Heart left ventricle (tissue), 16 donors: ENCODE results near the gene AKAP9. TPM values are rescaled to one million over a fixed set of nuclear protein-coding genes. Genes with fewer than 3 reads are reported as not detected.

Experiments
- ATAC-seq, 4 donors: fragments of 200-7000 bp; cut with Tn5 transposase; one replicate each; pipeline ENCODE4 v1.9.1; 2020 to 2022; ENCODE audit warnings: moderate library complexity in 4 of 4, mild to moderate bottlenecking in 3 of 4, moderate number of reproducible peaks in 1 of 4
- DNase-seq, 5 donors: peaks; one replicate each; pipeline ENCODE4 v3.0.0-alpha.2; 2020
- H3K27ac ChIP-seq, 12 donors: fragments of 200-600 bp; sonication (generic) in 4 of 12; one replicate each; pipeline versions ENCODE4 v1.5.0 to v1.8.0; 2016 to 2022; ENCODE audit warnings: mild to moderate bottlenecking in 2 of 12
- H3K27me3 ChIP-seq, 9 donors: fragments of 200-600 bp; sonication (generic) in 2 of 9; one replicate each; pipeline versions ENCODE4 v1.5.1 to v1.8.0; 2016 to 2022; ENCODE audit warnings: mild to moderate bottlenecking in 3 of 9
- H3K36me3 ChIP-seq, 9 donors: fragments of 200-600 bp; sonication (generic) in 2 of 9; one replicate each; pipeline versions ENCODE4 v1.5.0 to v1.8.0; 2018 to 2022; ENCODE audit warnings: mild to moderate bottlenecking in 2 of 9
- H3K4me1 ChIP-seq, 12 donors: fragments of 200-600 bp; sonication (generic) in 4 of 12; one replicate each; pipeline versions ENCODE4 v1.5.0 to v1.8.0; 2016 to 2022; ENCODE audit warnings: mild to moderate bottlenecking in 3 of 12
- H3K4me3 ChIP-seq, 12 donors: fragments of 200-600 bp; sonication (generic) in 4 of 12; one replicate each; pipeline versions ENCODE4 v1.5.0 to v1.8.0; 2017 to 2022; ENCODE audit warnings: mild to moderate bottlenecking in 9 of 12, moderate library complexity in 4 of 12
- H3K9me3 ChIP-seq, 12 donors: fragments of 200-600 bp; sonication (generic) in 4 of 12; one replicate each; pipeline versions ENCODE4 v1.5.0 to v1.8.0; 2016 to 2022; ENCODE audit warnings: mild to moderate bottlenecking in 1 of 12
- POLR2A ChIP-seq, 2 donors: fragments of 450-650 bp; IDR thresholded peaks; one replicate each; pipeline ENCODE4 v1.6.1; 2017; ENCODE audit warnings: antibody characterized with exemption in 2 of 2, mild to moderate bottlenecking in 2 of 2, moderate library complexity in 2 of 2
- WGBS, 4 donors: extraction: QIAGEN DNeasy Blood & Tissue Kit in 2 of 4; methylation state at CpG; one replicate each; pipeline versions ENCODE4 v1.1.5 to v1.1.7; 2013 to 2018; 5-methylcytosine and 5-hydroxymethylcytosine counted together
- intact Hi-C, 10 donors: fragments of 100-400 bp; cut with DNase I; formaldehyde crosslinking; loops; one replicate each; pipeline versions ENCODE4 v1.11.1 to v1.14.2; 2022
- polyA plus RNA-seq, 2 donors: library from polyadenylated mRNA; stranded (reverse); fragments of 200-250 nt; gene quantifications; one replicate each; pipeline ENCODE4 v1.2.3, GENCODE V29; 2013
- total RNA-seq, 9 donors: library from RNA; depleted of rRNA in 2 of 9; stranded (reverse); fragments of >200 nt in 2 of 9; fragmentation: NEBNext Ultra II Directional in 3 of 9; extraction: Animal tissue kit (Norgen Biotek cat#: 25700) in 3 of 9; gene quantifications; one replicate each; pipeline versions ENCODE4 v1.1.0 to v1.2.4, GENCODE V29; 2016 to 2023
- TF ChIP-seq, protein P1 (sequence below), 12 donors: fragments of 200-600 bp; sonication (generic) in 4 of 12; IDR thresholded peaks; one replicate each; pipeline versions ENCODE4 v1.5.0 to v1.8.0; 2018 to 2022; ENCODE audit warnings: antibody characterized with exemption in 12 of 12, mild to moderate bottlenecking in 5 of 12
- donor health status: ischemic (EF 13 %, LVEDD 7.1; RV severe dilation, severe dysfunction).
- donor health status: healthy with polysubstance abuse.
- donor health status: DM: no; HTN: yes; CAD: no.
- donor health status: DM: no; HTN: no; CAD: no.
- donor health status: ischemic (EF 25% LVEDD 6.9; RV normal size, moderate dysfunction).
- donor health status: ischemic (EF 25% LVEDD 5.7; RV mildly dilated, moderate dysfunction).
- donor health status: healthy.
- donor health status: DM: yes; HTN: yes; CAD: no.
- donor health status: ischemic (EF 35%, LVEDD 5.7; RV mildly dilated, moderate dysfunction).
- donor health status: nonischemic (EF 11% LVEDD 7.7; RV severe dilation, severe dysfunction).
- donor health status: DM: yes; HTN: yes; CAD: no.
- donor health status: PGD.
- donor health status: ischemic (EF 29% LVEDD 5.4; RV normal size, mild dysfunction).
- donor health status: nonischemic (EF 23%, LVEDD 6.1; RV moderate dilation, normal function).

The AKAP9 gene
- total and polyA plus RNA-seq, 11 donors, result 13.2 to 58.6 (median 49.1) TPM

DNA sequence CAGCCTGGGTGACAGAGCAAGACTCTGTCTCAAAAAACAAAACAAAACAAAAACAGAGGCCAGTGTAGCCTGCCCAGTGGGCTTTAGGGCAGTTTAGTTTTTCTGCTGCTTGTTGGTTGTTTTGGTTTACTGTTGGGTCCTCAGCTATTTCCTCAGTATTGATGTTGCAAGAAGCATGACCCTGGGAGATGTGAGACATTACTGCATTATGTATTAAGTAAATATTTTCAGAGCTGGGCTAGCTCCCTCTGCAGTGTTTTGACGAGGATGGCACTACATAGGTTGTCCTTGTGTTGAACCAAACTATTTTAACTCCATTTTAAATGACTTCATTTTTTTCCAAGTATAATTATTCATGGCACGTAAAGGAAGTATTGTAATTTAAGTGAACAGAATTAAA is 4.8 kb downstream of the AKAP9 start:
- ATAC-seq (no peak), DNase-seq (no peak)
- Histone ChIP-seq H3K4me1 (peaks cover 0 to 35% (median 24%) of the 10 kb centered on the region in 12 donors), H3K4me3 (no peak overlapping the region), H3K27ac (peak overlapping the region in 1 of 12 donors; percentile 45), H3K9me3 (peaks cover 0 to 4% (median 0%) of the 10 kb centered on the region in 12 donors), H3K27me3 (no peaks in the 10 kb centered on the region), H3K36me3 (no peaks in the 10 kb centered on the region)
- WGBS, 4 donors, result 31 to 46% (median 37%) methylated on average over 2 of the region's 2 CpGs
- intact Hi-C loops, result loop anchor here in 2 of 10 donors (10.0 kb wide), 2 partner anchors 61 to 129 kb away; partner anchors contain the start of gene MTERF1 (in 1 of the 2)
- no peak for TF ChIP-seq POLR2A (IDR thresholded peaks at IDR 0.05)
- TF ChIP-seq, protein P1, sequence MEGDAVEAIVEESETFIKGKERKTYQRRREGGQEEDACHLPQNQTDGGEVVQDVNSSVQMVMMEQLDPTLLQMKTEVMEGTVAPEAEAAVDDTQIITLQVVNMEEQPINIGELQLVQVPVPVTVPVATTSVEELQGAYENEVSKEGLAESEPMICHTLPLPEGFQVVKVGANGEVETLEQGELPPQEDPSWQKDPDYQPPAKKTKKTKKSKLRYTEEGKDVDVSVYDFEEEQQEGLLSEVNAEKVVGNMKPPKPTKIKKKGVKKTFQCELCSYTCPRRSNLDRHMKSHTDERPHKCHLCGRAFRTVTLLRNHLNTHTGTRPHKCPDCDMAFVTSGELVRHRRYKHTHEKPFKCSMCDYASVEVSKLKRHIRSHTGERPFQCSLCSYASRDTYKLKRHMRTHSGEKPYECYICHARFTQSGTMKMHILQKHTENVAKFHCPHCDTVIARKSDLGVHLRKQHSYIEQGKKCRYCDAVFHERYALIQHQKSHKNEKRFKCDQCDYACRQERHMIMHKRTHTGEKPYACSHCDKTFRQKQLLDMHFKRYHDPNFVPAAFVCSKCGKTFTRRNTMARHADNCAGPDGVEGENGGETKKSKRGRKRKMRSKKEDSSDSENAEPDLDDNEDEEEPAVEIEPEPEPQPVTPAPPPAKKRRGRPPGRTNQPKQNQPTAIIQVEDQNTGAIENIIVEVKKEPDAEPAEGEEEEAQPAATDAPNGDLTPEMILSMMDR (IDR thresholded peaks at IDR 0.05), result no peak

DNA sequence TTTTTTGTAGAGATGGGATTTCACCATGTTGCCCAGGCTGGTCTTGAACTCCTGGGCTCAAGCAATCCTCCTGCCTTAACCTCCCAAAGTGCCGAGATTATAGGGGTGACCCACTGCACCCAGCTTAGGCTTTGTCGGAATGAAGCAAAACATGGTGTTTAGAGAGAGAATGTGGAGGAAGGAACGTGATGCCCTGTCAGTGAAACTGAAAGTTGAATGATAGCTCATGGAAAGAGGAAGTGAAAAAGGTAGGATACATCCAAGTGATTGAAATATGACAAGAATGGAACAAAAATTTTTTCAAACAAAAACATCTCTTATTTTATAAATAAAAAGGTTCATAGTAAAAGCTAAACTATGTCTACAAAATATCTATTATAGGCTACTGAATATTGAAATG is 5.9 kb downstream of the AKAP9 start:
- WGBS, 4 donors, result 65 to 76% (median 70%) methylated on average over 3 of the region's 3 CpGs
- Histone ChIP-seq H3K27me3 (no peaks in the 10 kb centered on the region), H3K4me1 (peaks cover 0 to 38% (median 24%) of the 10 kb centered on the region in 12 donors), H3K27ac (peak overlapping the region in 1 of 12 donors; percentile 23), H3K36me3 (no peaks in the 10 kb centered on the region), H3K9me3 (peaks cover 0 to 4% (median 0%) of the 10 kb centered on the region in 12 donors), H3K4me3 (no peak overlapping the region)
- TF ChIP-seq, protein P1 (IDR thresholded peaks at IDR 0.05), result no peak
- no peak for TF ChIP-seq POLR2A (IDR thresholded peaks at IDR 0.05)
- no peak for ATAC-seq
- intact Hi-C loops, result loop anchor here in 2 of 10 donors (10.0 kb wide), 2 partner anchors 62 to 128 kb away; partner anchors contain the start of gene MTERF1 (in 1 of the 2)
- no peak for DNase-seq

DNA sequence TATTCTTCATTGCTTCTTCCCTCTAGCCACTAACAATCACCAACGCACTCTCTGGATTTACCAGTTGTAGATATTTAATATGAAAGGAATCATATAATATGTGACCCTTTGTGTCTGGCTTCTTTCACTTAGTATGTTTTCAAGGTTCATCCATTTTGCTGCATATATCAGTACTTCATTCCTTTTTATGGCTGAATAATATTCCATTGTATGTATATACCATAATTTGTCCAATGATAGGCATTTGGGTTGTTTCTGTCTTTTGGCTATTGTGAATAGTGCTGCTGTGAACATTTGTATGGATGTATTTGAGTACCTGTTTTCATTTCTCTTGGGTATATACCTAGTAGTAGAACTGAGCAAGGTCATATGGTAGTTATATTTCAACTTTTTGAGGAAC is 7.3 kb downstream of the AKAP9 start:
- intact Hi-C loops, result loop anchor here in 2 of 10 donors (10.0 kb wide), 2 partner anchors 63 to 127 kb away; partner anchors contain the start of gene MTERF1 (in 1 of the 2)
- peaks cover 0 to 26% (median 13%) of the 10 kb centered on the region in 12 donors for H3K4me1 ChIP-seq
- H3K27me3 ChIP-seq, result no peaks in the 10 kb centered on the region
- no peak overlapping the region for H3K4me3 ChIP-seq
- no peak overlapping the region for H3K27ac ChIP-seq
- H3K9me3 ChIP-seq, result peaks cover 0 to 4% (median 0%) of the 10 kb centered on the region in 12 donors
- H3K36me3 ChIP-seq, result no peaks in the 10 kb centered on the region
- 96 to 100% (median 97%) methylated on average over 1 of the region's 1 CpG for WGBS, 4 donors
- TF ChIP-seq, protein P1 (IDR thresholded peaks at IDR 0.05), result no peak
- no peak for TF ChIP-seq POLR2A (IDR thresholded peaks at IDR 0.05)
- no peak for DNase-seq
- ATAC-seq, result no peak

DNA sequence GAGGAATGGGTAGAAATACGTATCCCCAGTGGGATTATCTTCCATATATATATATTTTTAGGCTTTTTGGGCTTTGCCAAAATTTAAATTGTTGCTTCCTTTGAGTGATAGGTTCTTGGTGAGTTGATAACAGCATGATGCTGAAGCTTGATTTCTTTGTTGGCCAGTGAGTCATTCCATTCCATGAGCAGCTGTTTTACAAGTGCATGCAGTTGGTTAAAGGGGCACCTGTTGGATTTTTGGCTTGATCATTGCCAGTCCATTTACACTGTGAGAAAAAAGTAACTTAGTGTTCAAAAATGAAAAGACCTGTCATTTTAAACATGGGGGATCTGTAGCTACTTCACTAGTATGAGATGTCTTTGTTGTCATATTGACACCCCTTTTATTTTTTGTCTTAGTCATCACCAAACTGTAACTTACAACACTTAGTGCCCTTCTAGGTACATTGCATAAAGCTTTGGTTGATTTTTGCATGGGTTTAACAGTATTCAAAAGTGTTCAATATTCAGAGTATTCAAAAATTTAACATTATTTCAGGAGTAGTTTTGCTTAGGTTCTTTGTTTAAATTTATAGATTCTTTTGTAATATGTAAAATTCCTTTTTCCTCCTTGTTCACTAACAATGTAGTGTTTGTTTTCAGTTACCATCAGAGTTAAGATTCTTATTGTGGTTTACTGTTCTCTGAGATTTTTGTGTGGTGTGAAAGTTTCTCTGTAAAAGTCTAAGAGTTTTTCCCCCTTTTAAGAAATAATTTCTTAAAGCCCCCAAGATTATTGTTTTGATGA is 8.8 kb downstream of the AKAP9 start:
- no peak for ATAC-seq
- H3K4me3 ChIP-seq, result no peak overlapping the region
- H3K27ac ChIP-seq, result no peak overlapping the region
- H3K9me3 ChIP-seq, result peaks cover 0 to 4% (median 0%) of the 10 kb centered on the region in 12 donors
- TF ChIP-seq POLR2A (IDR thresholded peaks at IDR 0.05), result no peak
- TF ChIP-seq, protein P1 (IDR thresholded peaks at IDR 0.05), result no peak
- DNase-seq, result no peak
- WGBS, 4 donors, result 80 to 83% (median 81%) methylated on average over 1 of the region's 1 CpG
- no peaks in the 10 kb centered on the region for H3K27me3 ChIP-seq
- H3K36me3 ChIP-seq, result no peaks in the 10 kb centered on the region
- intact Hi-C loops, result loop anchor here in 3 of 10 donors (10.0 kb wide), 3 partner anchors 65 to 125 kb away; partner anchors contain the start of gene MTERF1 (in 1 of the 3)
- peaks cover 0 to 18% (median 6%) of the 10 kb centered on the region in 12 donors for H3K4me1 ChIP-seq
